M059J (cell line): ENCODE data around the gene NPHP4. TPM values are rescaled to one million over a fixed set of nuclear protein-coding genes. Genes with fewer than 3 reads are reported as not detected.
"Not testable (repeated sequence)": the region's sequence is repeated elsewhere in the genome, so short reads cannot be mapped to it uniquely, and the experiment has no call there.

ENCODE experiments used
- DNase-seq: peaks from one replicate; pipeline ENCODE4 v3.0.0-alpha.2; 2012; ENCODE audit warnings: low read depth
- total RNA-seq: library from RNA; depleted of rRNA; stranded (reverse); fragments of >200 nt; shearing (Covaris generic); gene quantifications from 2 replicates; pipeline ENCODE4 v1.2.3, GENCODE V29; 2014

Gene NPHP4
- total RNA-seq, 1 experiment from 2014 or later, result 7.8 TPM

- peak; percentile 34 for DNase-seq
Observed at GRCh38 chr1:5856246-5856815, 135.9 kb downstream of the NPHP4 start.

GRCh38 chr1:5855196-5855897, 136.9 kb downstream of the NPHP4 start:
- no peak for DNase-seq

GRCh38 chr1:5854754-5855153, 137.5 kb downstream of the NPHP4 start:
- no peak for DNase-seq

GRCh38 chr1:5853858-5854257, 138.4 kb downstream of the NPHP4 start:
- DNase-seq, result not testable (repeated sequence)

GRCh38 chr1:5850503-5850902, 141.7 kb downstream of the NPHP4 start:
- DNase-seq, result no peak

- DNase-seq, result no peak
Observed at GRCh38 chr1:5849550-5849949, 142.7 kb downstream of the NPHP4 start.

- DNase-seq, result no peak
Observed at GRCh38 chr1:5847013-5847659, 145.1 kb downstream of the NPHP4 start.

- no peak for DNase-seq
Observed at GRCh38 chr1:5845376-5845775, 146.8 kb downstream of the NPHP4 start.

GRCh38 chr1:5844442-5844841, 147.8 kb downstream of the NPHP4 start:
- no peak for DNase-seq

GRCh38 chr1:5843521-5844096, 148.6 kb downstream of the NPHP4 start:
- DNase-seq, result no peak

GRCh38 chr1:5842679-5843078, 149.5 kb downstream of the NPHP4 start:
- DNase-seq, result no peak

- no peak for DNase-seq
Observed at GRCh38 chr1:5840551-5841001, 151.6 kb downstream of the NPHP4 start.

- DNase-seq, result no peak
Observed at GRCh38 chr1:5839881-5840550, 152.2 kb downstream of the NPHP4 start.

- no peak for DNase-seq
Observed at GRCh38 chr1:5839161-5839880, 152.9 kb downstream of the NPHP4 start.

GRCh38 chr1:5837976-5838653, 154.1 kb downstream of the NPHP4 start:
- DNase-seq, result no peak

- DNase-seq, result no peak
Observed at GRCh38 chr1:5836776-5837440, 155.3 kb downstream of the NPHP4 start.

- DNase-seq, result no peak
Observed at GRCh38 chr1:5835179-5835562, 157.1 kb downstream of the NPHP4 start.

GRCh38 chr1:5834477-5835178, 157.6 kb downstream of the NPHP4 start:
- DNase-seq, result no peak

- DNase-seq, result no peak
Observed at GRCh38 chr1:5833911-5834310, 158.3 kb downstream of the NPHP4 start.
